ENCODE measurements around the gene COL20A1. TPM values are rescaled to one million over a fixed set of nuclear protein-coding genes. Genes with fewer than 3 reads are reported as not detected.
"Not testable (repeated sequence)": the region's sequence is repeated elsewhere in the genome, so short reads cannot be mapped to it uniquely, and the experiment has no call there.

Gene COL20A1
- total RNA-seq, 4 donors from 2014 or later = 0.20 to 0.44 TPM; not detected in 2

GRCh38 chr20:63378626-63379025 is 85.6 kb downstream of the COL20A1 start:
- H3K4me3 ChIP-seq = no peak overlapping the region
- H3K27ac ChIP-seq = no peak overlapping the region
- TF ChIP-seq EP300 (IDR thresholded peaks at IDR 0.05) (no peak), POLR2A (IDR thresholded peaks at IDR 0.05) (no peak), CTCF (IDR thresholded peaks at IDR 0.05) (no peak)
- DNase-seq (ENCODE audit: low spot score in 2 of 2) = no peak
- WGBS, 2 donors = 51 to 54% methylated on average over 12 of the region's 12 CpGs
- H3K27me3 ChIP-seq = peaks cover 0 to 83% of the 10 kb centered on the region in 2 donors
- H3K36me3 ChIP-seq = no peaks in the 10 kb centered on the region
- H3K9me3 ChIP-seq = no peaks in the 10 kb centered on the region
- peaks cover 0 to 3% (median 0%) of the 10 kb centered on the region in 4 donors for H3K4me1 ChIP-seq

GRCh38 chr20:63379296-63379695 is 86.3 kb downstream of the COL20A1 start:
- H3K27ac ChIP-seq = no peak overlapping the region
- 68 to 80% methylated on average over 9 to 10 of the region's 11 CpGs for WGBS, 2 donors
- H3K4me1 ChIP-seq = peaks cover 0 to 3% (median 0%) of the 10 kb centered on the region in 4 donors
- H3K36me3 ChIP-seq = no peaks in the 10 kb centered on the region
- H3K4me3 ChIP-seq = no peak overlapping the region
- H3K9me3 ChIP-seq = peaks cover 0 to 2% (median 0%) of the 10 kb centered on the region in 4 donors
- DNase-seq (ENCODE audit: low spot score in 2 of 2) = no peak
- H3K27me3 ChIP-seq = peaks cover 0 to 81% of the 10 kb centered on the region in 2 donors
- TF ChIP-seq POLR2A (IDR thresholded peaks at IDR 0.05) (no peak), CTCF (IDR thresholded peaks at IDR 0.05) (no peak), EP300 (IDR thresholded peaks at IDR 0.05) (no peak)

GRCh38 chr20:63379872-63380271 is 86.9 kb downstream of the COL20A1 start:
- not testable (repeated sequence) for H3K27ac ChIP-seq; H3K4me1 ChIP-seq; DNase-seq (ENCODE audit: low spot score in 2 of 2); H3K9me3 ChIP-seq; H3K4me3 ChIP-seq; H3K36me3 ChIP-seq
- peaks cover 0 to 76% of the 10 kb centered on the region in 2 donors for H3K27me3 ChIP-seq
- WGBS, 2 donors = 90% methylated on average over 9 of the region's 9 CpGs

- no peak for DNase-seq (ENCODE audit: low spot score in 2 of 2)
- Histone ChIP-seq H3K4me3 (no peak overlapping the region), H3K9me3 (peaks cover 0 to 11% (median 0%) of the 10 kb centered on the region in 4 donors), H3K4me1 (peaks cover 0 to 3% (median 0%) of the 10 kb centered on the region in 4 donors), H3K27ac (no peak overlapping the region), H3K27me3 (peaks cover 0 to 70% of the 10 kb centered on the region in 2 donors), H3K36me3 (no peaks in the 10 kb centered on the region)
- TF ChIP-seq CTCF (IDR thresholded peaks at IDR 0.05) (no peak), EP300 (IDR thresholded peaks at IDR 0.05) (no peak), POLR2A (IDR thresholded peaks at IDR 0.05) (no peak)
- WGBS, 2 donors = 87 to 90% methylated on average over 20 of the region's 21 CpGs
Measured at GRCh38 chr20:63380346-63380870, 87.4 kb downstream of the COL20A1 start.

GRCh38 chr20:63381781-63382431 is 88.9 kb downstream of the COL20A1 start:
- H3K27ac ChIP-seq = no peak overlapping the region
- H3K36me3 ChIP-seq = no peaks in the 10 kb centered on the region
- WGBS, 2 donors = 22 to 23% methylated on average over 20 to 22 of the region's 22 CpGs
- H3K4me3 ChIP-seq = no peak overlapping the region
- peaks cover 0 to 26% (median 0%) of the 10 kb centered on the region in 4 donors for H3K9me3 ChIP-seq
- H3K4me1 ChIP-seq = peaks cover 0 to 3% (median 0%) of the 10 kb centered on the region in 4 donors
- H3K27me3 ChIP-seq = peaks cover 0 to 56% of the 10 kb centered on the region in 2 donors
- no peak for DNase-seq (ENCODE audit: low spot score in 2 of 2)
- TF ChIP-seq POLR2A (IDR thresholded peaks at IDR 0.05) (no peak), CTCF (IDR thresholded peaks at IDR 0.05) (peak; percentile 65 to 82 (median 72))

Data from tibial nerve (tissue), 4 donors.